DMS 273 treated with DMSO at 0.1 percent for 48 hours (cell line): ENCODE data around the gene PTPRG.

Source experiments
- DNase-seq: peaks from one replicate; lab custom pipeline; 2025; lab: John Stamatoyannopoulos, UW

PTPRG gene

DNA sequence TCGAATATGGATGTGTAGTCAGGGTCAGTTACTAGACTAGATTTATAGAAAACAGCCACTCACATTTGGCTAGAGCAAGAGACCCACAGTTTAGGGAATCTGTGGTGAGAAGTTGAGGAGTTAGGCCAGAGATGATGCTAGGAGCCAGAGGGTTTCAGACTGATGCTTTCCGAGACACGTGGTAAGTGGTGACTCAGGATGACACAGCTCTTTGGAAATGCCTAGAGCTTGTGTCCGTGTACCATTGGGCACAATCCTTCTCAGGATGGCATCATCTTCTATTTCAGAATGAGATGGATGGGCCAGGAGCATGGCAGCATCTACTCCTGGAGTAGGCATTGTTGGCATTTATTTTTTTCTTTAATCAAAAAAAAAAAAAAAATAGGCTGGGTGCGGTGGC lies 28.5 kb downstream of the PTPRG start:
- no peak for DNase-seq

DNA sequence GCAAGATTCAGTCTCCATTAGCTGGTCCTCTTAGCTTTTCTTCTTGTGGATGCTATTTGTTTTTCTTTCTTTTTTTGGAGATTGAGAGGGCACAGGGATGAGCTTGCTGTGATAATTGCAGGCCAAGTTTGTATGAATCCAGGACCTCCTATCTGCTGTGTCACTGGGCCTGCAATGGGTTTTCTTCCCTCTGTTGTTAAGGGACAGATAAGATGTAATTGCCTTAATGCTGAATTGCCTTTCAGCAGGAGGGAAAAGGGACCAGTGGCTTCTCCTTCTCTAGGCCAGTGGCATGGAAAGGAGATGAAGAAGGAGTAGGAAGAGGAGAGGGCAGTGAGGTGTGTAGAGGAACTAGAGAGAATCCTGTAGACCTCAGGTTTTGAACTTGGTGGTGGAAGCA lies 29.9 kb downstream of the PTPRG start:
- no peak for DNase-seq

DNA sequence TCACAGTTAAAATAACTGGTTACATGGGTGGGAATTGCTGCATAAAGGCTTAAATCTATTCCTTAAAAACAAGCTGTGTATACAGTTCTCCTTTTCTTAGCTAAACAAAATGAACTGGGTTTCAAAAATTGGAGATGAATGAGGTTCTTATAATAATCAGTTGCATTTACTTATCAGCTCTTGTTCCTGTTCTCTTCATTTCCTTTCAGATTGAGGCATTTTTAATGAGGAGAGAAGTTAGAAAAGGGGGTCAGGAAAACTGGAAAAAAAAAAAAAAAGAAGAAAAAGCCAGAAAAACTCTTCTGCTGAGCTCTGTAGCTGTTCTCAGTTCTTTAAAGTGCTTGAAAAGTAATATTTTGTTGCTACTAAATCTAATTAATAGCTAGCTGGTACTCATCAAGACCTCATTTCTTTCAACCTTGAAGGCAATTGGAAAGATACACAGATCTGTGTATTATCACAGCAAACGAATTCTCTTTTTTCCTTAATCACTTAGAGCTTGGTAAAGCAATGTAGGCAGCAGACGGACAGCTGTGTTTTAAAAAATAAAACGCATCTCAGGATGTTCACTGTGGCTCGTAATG lies 32.2 kb downstream of the PTPRG start:
- DNase-seq, result no peak

DNA sequence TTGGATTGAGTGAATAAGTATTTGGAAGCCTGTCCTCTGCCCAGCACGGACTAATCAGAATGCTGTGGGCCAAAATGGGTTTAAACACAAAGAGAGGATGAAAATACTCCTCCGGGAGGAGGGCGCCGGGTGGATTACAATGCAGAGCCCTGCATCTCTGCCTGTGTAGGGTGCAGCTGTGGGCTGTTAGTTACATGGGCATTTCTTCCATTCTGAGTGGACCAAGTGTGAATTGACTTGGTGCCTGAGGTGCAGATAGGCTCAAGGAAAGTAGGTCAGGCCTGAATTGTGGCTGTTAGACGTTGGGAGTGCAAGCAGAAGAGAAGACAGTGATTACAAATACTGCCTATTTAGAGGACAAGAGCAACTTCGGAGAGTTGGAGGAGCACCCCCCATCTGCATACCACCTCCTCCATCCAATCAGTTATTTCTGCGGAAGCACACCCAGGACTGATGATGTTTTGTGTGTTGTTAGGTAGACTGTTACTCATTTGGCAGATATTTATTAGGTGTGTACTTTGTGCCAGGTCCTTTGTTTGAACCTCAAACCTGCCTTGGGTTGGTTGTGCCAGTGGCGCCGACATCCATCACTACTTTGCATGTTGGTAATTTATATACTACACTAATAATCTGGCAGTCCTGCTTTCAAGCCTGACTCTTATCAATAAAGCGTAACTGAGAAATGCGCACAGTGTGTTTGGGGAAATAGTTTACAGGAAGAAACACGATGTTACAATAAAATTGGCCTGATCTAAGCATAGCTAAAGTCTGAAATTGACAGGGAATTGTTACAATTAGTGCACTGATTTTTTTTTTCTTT lies 33.0 kb downstream of the PTPRG start:
- DNase-seq, result no peak

DNA sequence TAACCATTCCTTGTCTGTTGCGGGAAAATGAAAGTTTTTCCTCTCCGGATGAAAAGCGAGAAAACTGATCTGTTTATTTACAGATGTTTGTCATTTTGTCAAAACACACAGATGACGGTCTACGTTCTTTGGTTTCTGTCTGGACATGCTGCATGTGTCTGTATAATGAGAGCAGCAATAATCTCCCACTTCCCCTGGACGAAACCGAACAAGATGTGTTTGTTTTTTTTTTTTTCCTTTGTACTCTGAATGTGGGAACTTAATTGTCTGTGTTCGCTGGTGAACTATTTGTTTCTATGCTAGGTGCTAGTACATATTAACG lies 33.6 kb downstream of the PTPRG start:
- DNase-seq, result no peak

DNA sequence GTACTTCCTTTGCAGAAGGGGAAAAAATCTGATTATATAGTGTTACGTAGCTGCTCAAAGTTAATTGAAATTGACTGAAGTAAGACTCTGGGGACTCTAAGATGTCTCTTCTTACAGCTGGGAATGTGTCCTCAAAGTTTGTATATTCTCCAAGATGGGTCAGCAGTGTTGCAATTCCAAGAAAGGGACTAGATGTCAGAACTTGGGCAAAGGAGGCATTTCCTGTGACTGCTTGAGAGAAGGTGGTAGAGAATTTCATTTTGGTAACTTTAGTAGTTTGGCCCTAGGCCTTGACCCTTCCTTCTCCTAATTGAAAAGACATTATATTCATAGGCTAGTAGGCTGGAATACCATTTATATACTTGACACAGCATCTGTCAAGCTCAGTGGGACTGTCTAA lies 33.9 kb downstream of the PTPRG start:
- DNase-seq, result no peak

DNA sequence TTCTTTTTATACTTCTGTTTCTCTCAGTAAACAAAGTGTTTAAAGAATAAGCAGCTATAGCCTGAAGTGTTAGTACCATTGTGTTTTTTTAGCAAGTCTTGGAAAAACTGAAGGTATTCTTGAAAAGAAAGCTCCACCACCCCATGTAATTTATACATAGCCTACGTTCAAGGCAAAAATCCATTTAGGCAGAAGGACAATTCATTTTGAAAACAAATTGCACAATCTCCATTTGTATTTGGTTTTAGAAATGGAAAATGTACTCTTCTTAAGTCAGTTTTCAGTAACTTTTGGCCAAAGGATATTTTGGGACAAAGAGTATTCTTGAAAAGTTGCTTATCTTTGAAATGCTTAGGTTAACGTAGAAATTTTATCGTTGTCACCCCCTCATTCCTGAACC lies 34.5 kb downstream of the PTPRG start:
- DNase-seq, result no peak

DNA sequence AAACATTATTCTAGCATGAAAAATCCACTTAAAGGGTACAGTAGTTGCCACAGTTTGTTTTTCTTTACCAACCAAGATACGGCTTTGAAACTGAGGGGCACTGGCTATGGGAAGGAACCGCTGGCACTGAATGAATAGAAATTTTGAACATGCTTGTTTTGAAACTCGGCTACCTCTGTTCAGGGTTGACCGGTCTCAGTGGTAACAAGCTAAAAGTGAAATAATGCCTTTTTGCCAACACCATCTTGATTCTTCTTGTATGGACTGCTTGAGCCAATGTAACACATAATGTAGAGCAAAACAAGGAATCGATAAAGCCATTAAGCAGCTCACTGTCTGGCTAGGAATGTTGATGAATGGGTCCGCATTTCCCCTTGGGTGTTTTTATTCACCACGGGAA lies 36.5 kb downstream of the PTPRG start:
- no peak for DNase-seq

DNA sequence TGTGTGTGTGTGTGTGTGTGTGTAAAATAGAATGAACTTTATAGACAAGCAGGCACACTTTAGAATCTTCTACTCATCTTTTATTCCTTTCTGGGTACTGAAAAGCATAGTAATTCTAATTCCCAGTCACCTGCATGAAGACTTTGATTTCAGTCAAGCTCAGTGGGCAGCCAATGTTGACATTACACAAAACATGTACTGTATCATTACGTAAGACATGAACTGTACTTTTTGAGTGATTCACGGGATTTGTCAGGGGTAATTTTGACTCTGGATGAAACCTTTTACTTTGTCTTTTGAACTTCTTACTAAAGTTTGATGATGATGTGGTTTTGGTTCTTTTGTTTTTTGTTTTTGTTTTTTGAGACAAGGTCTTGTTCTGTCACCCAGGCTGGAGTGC lies 38.8 kb downstream of the PTPRG start:
- no peak for DNase-seq

DNA sequence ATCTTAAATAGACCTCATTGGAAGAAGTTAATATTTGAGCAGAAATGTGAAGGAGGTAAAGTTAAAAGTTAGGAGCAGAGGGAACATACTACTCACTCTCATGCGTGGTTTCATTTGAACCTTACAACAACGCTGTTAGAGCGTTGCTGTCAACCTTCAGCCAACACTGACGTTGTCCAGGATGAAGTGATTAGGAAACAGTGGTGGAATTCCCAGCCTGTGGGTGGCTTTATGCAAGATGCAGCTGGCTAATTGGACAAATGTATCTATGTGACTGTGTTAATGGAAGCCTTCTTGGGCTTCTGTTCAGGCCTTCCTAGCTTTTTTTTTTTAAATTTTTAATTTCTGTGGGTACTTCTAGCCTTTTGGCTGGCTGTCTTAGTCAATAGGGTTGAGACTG lies 40.5 kb downstream of the PTPRG start:
- no peak for DNase-seq

DNA sequence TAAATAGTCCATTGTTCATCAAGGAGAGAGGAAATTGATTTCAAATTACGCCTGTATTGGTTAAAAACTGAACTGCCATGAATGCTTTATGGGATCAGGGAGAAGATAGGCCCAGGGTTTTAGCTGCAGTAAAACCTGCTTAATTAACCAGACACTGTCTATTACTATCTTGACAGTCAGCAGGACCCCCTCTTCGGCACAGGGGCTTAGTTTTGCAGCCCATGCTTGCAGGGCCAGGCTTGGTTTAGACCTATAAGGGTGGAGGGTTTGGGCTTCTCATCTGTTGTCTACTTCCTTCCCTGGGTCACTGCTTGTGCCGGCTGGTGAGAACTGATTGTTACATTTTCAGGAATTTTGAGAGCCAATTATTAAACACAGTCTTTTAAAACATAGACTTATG lies 41.1 kb downstream of the PTPRG start:
- DNase-seq, result no peak

DNA sequence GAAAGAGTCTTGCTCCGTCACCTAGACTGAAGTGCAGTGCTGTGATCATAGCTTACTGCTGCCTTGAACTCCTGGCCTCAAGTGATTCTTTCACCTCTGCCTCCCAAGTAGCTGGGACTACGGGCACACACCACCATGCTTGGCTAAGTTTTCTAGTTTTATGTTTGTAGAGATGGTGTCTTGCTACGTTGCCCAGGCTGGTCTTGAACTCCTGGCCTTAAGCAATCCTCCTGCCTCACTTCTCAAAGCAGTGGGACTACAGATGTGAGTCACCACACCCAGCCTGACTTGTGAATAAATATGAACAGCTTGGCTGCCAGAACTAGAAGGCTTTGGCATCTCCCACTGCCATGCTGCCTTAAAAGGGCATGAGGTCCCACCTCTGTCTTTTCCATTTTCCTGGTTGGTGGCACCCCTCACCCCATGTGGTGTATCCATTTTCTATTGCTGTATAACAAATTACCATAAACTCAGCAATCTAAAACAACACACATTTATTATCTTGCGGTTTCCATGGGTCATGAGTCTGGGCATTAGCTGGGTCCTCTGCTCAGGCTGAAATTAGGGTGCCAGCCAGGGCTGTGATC lies 44.3 kb downstream of the PTPRG start:
- no peak for DNase-seq

DNA sequence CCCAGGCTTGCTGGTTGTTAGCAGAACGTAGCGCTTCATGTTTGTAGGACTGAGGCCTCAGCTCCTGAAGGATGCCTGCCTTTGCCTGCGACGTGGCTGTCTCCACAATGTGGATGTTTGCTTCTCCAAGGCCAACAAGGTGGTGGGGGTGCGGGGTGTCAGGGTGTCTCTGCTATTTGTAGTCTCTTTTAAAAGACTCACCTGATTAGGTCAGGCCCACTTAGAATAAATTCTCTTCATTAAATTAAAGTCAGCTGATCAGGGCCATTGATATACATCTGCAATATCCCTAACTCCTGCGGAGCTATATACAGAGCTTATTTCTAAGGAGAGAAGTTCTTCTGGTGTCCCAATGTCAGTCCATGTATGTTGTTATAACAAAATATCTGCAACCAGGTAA lies 44.8 kb downstream of the PTPRG start:
- no peak for DNase-seq

DNA sequence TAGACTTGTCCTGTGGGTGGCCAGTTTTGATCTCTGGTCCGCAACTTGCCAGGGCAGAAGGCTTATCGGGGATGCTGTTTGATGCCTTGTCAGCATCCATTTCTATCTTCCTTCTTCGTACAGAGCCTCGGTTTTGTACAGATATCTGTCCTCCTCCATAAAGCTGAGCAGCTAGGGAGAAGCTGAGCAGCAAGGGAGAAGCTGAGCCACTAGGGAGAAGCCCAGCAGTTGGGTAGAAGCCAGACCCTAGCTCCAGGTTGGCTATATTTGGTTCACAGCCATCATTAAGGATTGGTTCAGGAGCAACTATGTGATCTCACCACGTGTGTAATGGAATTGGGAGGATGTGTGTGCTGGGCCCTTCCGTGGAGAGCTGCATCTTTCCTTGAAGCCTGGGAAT lies 46.7 kb downstream of the PTPRG start:
- DNase-seq, result no peak

DNA sequence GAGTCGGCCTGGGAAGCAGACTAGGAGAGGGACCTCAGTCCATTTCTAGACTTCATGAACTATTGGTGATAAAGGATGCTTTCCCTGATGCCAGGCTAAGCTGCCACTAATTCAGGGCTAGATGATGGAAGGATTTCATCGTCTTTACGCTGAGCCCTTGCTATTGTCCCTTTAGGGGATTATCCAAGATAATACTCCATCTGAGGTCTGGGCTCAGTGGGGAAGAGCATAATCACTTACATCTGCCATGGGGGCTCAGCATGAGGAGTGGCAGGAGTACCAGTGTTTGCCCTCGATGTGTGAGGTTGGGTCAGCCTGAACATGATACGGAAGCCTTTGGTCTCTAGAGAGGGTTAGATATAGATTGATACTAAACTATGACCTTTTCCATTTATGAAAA lies 47.3 kb downstream of the PTPRG start:
- DNase-seq, result no peak

DNA sequence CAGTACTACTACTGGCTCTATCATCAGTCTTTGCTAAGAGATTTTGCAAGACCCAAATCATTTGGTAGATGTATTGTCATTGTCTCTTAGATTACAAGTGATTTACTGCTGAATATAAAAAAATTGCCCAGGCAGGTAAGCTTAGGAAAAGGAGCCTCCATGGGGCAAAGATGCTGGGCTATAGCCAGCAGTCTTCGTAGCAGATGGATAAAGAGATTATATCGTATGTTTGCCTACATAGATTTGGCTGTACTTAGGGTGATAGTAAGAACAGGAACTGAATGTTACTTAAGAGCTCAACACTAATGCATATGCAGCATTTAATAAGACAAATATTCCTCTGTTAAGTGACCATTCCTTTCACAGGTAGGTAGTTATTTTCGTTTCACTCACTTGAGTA lies 48.9 kb downstream of the PTPRG start:
- DNase-seq, result peak; percentile 2

DNA sequence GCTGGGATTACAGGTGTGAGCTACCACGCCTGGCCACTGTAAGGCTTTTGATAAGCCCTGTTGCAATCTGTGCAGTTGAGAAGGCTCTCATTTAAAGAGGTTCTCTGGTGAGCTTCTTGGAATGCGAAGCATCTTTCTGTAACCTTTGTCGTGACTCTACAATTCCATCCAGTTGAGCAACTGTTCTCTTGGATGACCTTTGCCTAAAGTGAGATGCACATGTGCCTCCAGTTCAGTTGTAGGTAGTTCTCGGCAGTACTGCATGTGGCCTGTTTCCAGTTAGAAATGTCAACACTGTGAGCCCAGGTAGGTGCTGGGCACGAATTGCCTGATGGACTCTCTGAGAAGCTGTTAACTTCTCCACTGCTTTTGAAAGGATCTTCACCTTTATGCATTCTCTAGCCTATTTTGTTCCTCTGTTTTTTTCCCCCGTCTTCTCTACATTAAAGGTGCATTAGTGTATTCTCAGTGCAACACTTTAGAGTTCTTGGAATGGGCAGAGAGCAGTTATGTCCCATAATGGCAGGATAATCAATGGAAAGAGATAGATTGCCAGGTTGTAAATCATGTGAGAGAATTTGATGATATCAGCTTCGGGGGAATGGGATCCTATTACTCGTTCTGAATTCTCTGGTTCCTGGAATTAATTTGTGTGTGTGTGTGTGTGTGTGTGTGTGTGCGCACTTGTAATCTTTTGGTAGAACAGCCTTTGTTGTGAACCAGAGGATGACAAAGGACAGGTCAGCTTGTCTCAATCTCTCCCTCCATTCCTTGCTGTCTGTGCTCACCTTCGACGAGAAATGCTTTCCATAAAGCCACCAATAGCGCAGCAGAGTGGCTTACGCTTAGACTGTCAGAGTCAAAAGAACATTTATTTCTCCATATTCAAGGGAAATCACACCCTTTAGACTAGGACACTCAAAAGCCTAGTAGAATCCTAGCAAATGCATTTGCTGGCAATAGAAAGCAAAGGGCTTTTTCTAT lies 51.1 kb downstream of the PTPRG start:
- DNase-seq, result no peak

DNA sequence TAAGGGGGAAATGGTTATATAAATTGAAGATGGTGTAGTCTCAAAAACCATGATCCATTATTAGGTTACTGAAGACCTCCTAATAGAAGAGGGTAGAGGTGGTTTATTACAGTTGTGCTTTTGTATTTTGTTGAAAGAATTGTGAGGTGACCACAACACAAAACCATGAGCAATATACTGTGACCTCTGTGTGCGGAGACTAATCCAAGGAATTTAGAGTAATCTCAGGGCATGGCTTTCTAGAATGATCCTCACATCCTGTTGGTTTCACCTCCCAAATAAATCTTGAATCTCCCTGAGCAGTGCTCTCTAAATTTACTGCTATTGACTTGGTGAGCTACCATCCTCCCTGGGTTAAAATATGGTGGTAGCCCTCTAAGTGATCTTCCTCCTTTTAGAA lies 52.3 kb downstream of the PTPRG start:
- no peak for DNase-seq

DNA sequence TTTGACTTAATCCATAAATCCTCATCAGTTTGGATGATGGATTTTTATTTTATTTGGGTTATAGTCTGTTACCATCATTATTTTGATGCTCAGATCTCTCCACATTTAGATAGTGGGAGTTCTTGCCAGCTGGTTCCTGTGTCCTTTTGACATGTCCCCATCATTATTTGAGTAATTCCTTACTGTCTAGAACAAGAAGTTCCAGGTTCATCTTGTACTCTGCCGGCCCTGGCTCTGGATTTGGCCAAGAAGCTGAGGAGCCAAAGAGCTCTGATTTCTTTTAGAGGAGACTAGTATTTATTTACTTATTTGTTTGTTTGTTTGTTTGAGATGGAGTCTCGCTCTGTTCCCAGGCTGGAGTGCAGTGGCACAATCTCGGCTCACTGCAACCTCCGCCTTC lies 54.3 kb downstream of the PTPRG start:
- no peak for DNase-seq

DNA sequence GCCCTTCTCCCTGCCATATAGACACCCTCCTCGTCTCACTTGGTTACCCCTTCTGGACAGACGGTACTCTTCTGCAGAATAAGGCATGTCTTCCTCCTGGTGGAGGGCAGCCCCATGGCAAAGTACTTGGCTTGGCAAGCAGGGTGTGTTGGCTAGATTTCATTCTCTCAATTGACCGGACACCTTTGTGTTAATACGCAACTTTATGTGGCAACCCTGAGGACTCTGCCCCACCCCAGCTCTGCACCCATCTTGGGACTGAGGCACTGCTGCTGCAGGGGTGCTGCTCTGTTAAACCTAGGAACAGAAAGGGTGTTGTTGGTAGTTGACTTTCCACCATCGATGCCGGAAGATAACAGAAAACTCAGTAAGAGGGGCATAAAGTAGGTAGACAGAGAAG lies 55.2 kb downstream of the PTPRG start:
- DNase-seq, result no peak

DNA sequence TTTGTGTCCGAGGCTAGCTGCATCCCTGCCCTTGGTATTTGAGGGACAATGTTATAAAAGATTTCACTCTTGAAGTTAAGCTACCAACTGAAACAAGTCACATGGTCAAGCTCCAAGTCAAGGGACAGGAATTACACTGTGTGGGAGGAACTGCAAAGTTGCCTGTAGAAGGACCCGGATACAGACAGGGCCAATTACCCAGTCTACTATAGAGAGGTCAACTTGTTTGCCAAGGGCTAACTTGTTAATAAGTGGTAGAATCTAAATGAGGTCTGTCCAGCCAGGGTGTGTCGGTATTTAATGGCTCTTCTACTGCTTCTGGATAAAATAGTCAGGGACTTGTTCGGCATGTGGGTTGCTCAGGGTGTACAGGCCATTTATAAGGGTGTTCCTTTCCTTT lies 55.7 kb downstream of the PTPRG start:
- DNase-seq, result no peak

DNA sequence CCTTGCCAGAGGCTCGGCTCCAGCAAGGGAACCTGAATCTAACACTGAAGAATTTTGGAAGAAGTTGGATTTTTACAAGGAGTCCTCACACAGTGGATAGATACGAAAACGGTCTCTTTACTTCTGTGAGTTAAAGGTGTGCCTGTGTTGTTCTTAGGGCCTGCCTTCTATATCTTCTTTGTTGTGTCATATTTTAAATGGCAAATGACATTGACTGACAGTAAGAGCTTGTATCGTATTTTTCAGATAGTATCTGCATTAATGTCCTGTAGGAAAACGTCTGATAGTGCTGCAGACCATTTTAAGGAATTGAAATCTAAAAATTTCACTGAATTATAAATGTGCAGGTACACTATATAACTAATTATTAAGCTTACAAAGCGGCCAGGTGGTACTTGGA lies 56.3 kb downstream of the PTPRG start:
- DNase-seq, result no peak

DNA sequence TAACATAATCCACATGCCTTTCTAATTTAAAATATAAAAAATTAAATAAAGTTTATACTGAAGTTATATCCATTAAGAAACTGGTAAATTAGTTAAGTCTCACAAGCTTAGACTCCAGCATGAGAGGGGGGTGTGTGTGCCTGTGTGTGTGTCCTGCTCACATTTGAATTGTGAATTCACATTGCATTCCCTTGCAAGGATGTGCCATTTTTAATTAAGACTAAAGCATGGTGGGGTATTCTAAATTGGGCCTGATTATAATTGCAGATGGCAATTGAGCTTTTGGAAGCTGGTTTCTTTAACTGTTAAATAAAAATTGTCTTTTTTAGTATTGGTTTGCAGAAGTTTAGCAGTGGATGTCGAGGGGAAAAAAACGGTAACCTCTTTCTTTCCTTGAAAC lies 56.9 kb downstream of the PTPRG start:
- no peak for DNase-seq
